ENCODE measurements around the gene INPP4B.

Gene INPP4B

GRCh38 chr4:142544594-142544993 is 301.5 kb downstream of the INPP4B start:
- H3K4me3 ChIP-seq (ENCODE audit: low read depth, low read length) = no peak overlapping the region
- CTCF ChIA-PET = interaction anchor here (1.4 kb wide), 1 partner anchor 8 kb away, joined by 3 read pairs; no protein-coding TSS in a partner anchor
- TF ChIP-seq CTCF (IDR thresholded peaks at IDR 0.05; ENCODE audit: insufficient read depth, low read length, missing control alignments) = no peak
- POLR2A ChIA-PET = no interaction called here
- DNase-seq (ENCODE audit: low read depth, low spot score) = no peak

- POLR2A ChIA-PET = no interaction called here
- no peak for DNase-seq (ENCODE audit: low read depth, low spot score)
- CTCF ChIA-PET = interaction anchor here (1.4 kb wide), 1 partner anchor 8 kb away, joined by 3 read pairs; no protein-coding TSS in a partner anchor
- TF ChIP-seq CTCF (IDR thresholded peaks at IDR 0.05; ENCODE audit: insufficient read depth, low read length, missing control alignments) = no peak
- H3K4me3 ChIP-seq (ENCODE audit: low read depth, low read length) = no peak overlapping the region
These were observed 302.1 kb downstream of the INPP4B start for GRCh38 chr4:142544039-142544438.

GRCh38 chr4:142540483-142540804 is 305.7 kb downstream of the INPP4B start:
- CTCF ChIA-PET = interaction anchor here (0.9 kb wide), 1 partner anchor 28 kb away, joined by 3 read pairs; no protein-coding TSS in a partner anchor
- no peak for TF ChIP-seq CTCF (IDR thresholded peaks at IDR 0.05; ENCODE audit: insufficient read depth, low read length, missing control alignments)
- no peak overlapping the region for H3K4me3 ChIP-seq (ENCODE audit: low read depth, low read length)
- DNase-seq (ENCODE audit: low read depth, low spot score) = no peak
- POLR2A ChIA-PET = no interaction called here

- POLR2A ChIA-PET = no interaction called here
- H3K4me3 ChIP-seq (ENCODE audit: low read depth, low read length) = no peak overlapping the region
- DNase-seq (ENCODE audit: low read depth, low spot score) = no peak
- TF ChIP-seq CTCF (IDR thresholded peaks at IDR 0.05; ENCODE audit: insufficient read depth, low read length, missing control alignments) = no peak
- CTCF ChIA-PET = interaction anchor here (0.9 kb wide), 1 partner anchor 29 kb away, joined by 3 read pairs; no protein-coding TSS in a partner anchor
These were observed 306.2 kb downstream of the INPP4B start for GRCh38 chr4:142539796-142540482.

- no peak for TF ChIP-seq CTCF (IDR thresholded peaks at IDR 0.05; ENCODE audit: insufficient read depth, low read length, missing control alignments)
- H3K4me3 ChIP-seq (ENCODE audit: low read depth, low read length) = no peak overlapping the region
- CTCF ChIA-PET = no interaction called here
- POLR2A ChIA-PET = no interaction called here
- no peak for DNase-seq (ENCODE audit: low read depth, low spot score)
These were observed 311.1 kb downstream of the INPP4B start for GRCh38 chr4:142535009-142535408.

- CTCF ChIA-PET = no interaction called here
- no peak overlapping the region for H3K4me3 ChIP-seq (ENCODE audit: low read depth, low read length)
- TF ChIP-seq CTCF (IDR thresholded peaks at IDR 0.05; ENCODE audit: insufficient read depth, low read length, missing control alignments) = no peak
- POLR2A ChIA-PET = no interaction called here
- DNase-seq (ENCODE audit: low read depth, low spot score) = no peak
These were observed 314.0 kb downstream of the INPP4B start for GRCh38 chr4:142532054-142532453.

Data from AG04449 (cell line).